ENCODE measurements around the gene FA2H. TPM values are rescaled to one million over a fixed set of nuclear protein-coding genes. Genes with fewer than 3 reads are reported as not detected.
A peak's percentile ranks its signal among the peaks of the same experiment; 100 is the strongest.

Gene FA2H
- total and polyA plus RNA-seq, 2 of the 13 experiments (the other 11 are each of a cell fraction or from before 2014, with no cell fraction given) = 0.20 TPM; not detected in 1

DNA sequence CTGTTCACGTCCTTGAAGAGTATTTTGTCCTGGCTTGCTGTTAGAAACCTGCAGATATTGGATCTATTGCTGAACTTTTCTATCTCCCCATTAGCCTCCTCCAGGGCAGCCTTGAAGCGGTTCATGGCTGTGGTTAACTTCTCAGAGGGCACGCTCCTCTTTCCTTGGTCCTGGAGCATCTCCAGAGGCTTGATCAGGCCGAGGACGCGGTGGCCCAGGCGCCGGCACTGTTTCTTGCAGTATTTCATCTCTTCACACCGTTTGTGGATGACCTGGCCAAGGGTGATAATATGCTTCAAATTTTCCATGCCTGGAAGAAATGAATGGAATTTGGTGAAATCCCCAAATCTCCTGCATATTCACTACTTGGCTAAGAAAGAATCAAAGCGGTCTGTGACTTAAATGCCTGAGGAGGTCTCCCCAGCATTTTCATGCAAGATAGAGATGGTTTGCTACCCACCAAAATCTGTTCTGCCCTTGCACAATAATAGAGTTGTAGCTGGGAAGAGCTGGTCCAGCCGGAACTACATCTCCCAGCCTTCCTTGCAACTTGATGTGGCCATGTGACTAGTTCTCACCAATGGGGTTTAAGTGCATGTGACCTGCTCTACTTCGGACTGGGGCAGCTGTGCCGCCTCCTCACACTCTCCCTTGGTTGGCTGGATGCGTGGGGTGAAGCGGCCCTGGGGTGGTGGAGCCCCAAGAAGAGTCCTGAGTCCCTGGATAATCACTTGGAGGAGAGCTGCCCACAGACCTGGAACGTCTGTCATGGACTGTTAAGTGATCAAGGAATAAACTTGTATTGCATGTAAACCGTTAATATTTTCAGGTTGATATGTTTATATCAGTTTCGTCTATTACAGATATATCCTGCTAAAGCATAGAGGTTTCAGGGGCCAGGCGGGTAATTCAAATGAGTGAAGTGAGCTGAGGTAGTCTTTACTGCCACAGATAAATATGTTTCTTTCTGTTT is 78.9 kb downstream of the FA2H start (continued):
- TF ChIP-seq, protein P1, sequence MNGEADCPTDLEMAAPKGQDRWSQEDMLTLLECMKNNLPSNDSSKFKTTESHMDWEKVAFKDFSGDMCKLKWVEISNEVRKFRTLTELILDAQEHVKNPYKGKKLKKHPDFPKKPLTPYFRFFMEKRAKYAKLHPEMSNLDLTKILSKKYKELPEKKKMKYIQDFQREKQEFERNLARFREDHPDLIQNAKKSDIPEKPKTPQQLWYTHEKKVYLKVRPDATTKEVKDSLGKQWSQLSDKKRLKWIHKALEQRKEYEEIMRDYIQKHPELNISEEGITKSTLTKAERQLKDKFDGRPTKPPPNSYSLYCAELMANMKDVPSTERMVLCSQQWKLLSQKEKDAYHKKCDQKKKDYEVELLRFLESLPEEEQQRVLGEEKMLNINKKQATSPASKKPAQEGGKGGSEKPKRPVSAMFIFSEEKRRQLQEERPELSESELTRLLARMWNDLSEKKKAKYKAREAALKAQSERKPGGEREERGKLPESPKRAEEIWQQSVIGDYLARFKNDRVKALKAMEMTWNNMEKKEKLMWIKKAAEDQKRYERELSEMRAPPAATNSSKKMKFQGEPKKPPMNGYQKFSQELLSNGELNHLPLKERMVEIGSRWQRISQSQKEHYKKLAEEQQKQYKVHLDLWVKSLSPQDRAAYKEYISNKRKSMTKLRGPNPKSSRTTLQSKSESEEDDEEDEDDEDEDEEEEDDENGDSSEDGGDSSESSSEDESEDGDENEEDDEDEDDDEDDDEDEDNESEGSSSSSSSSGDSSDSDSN (CRISPR knock-in tag; IDR thresholded peaks at IDR 0.05) = peak; percentile 33; the same call in 1 of the 2 replicates
- TF ChIP-seq PHB2 (IDR thresholded peaks at IDR 0.05; ENCODE audit: partially characterized antibody) (no peak), ZNF720 (CRISPR knock-in tag; IDR thresholded peaks at IDR 0.05) (no peak), FIP1L1 (IDR thresholded peaks at IDR 0.05; ENCODE audit: borderline replicate concordance, insufficient read depth, low read depth, low read length) (no peak), ZKSCAN8 (CRISPR knock-in tag; IDR thresholded peaks at IDR 0.05; ENCODE audit: borderline replicate concordance) (no peak; the same call in 1 of the 2 replicates), KDM5A (IDR thresholded peaks at IDR 0.05; ENCODE audit: borderline replicate concordance, low read length) (no peak), ZNF234 (CRISPR knock-in tag; conservative IDR thresholded peaks at IDR 0.05) (no peak), ZNF263 (CRISPR knock-in tag; IDR thresholded peaks at IDR 0.05) (no peak), ZNF678 (CRISPR knock-in tag; IDR thresholded peaks at IDR 0.05) (no peak), LCORL (IDR thresholded peaks at IDR 0.05) (no peak), LCORL (CRISPR knock-in tag; IDR thresholded peaks at IDR 0.05) (0 out of 2 replicates have a peak, but pooled peaks have one; percentile 69), IRF2 (CRISPR knock-in tag; IDR thresholded peaks at IDR 0.05) (peak; percentile 96), TCF7 (IDR thresholded peaks at IDR 0.05; ENCODE audit: low read depth) (no peak), ZNF792 (CRISPR knock-in tag; IDR thresholded peaks at IDR 0.05) (no peak), ZNF317 (CRISPR knock-in tag; IDR thresholded peaks at IDR 0.05) (no peak), SIX4 (CRISPR knock-in tag; IDR thresholded peaks at IDR 0.05) (peak; percentile 42; the same call in 1 of the 2 replicates), ZNF644 (CRISPR knock-in tag; IDR thresholded peaks at IDR 0.05; ENCODE audit: low read depth) (no peak), HNF4G (IDR thresholded peaks at IDR 0.05; ENCODE audit: borderline replicate concordance, low read depth, low read length) (0 out of 2 replicates have a peak, but pooled peaks have one; percentile 2), HNF4G (CRISPR knock-in tag; IDR thresholded peaks at IDR 0.05; ENCODE audit: borderline replicate concordance, low read depth) (no peak)
- TF ChIP-seq, protein P2, sequence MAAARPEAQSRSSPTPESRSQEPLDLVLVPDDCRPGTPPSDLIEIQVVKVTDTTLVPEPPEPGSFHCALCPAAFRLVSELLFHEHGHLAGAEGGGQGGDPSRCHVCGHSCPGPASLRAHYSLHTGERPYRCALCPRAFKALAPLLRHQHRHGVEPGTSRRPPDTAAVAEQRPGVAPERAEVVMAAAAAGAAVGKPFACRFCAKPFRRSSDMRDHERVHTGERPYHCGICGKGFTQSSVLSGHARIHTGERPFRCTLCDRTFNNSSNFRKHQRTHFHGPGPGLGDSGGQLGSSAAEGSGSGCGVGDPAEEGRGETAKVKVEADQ (CRISPR knock-in tag; IDR thresholded peaks at IDR 0.05; ENCODE audit: borderline replicate concordance) = peak; percentile 79; the same call in 1 of the 2 replicates
- TF ChIP-seq, protein P3, sequence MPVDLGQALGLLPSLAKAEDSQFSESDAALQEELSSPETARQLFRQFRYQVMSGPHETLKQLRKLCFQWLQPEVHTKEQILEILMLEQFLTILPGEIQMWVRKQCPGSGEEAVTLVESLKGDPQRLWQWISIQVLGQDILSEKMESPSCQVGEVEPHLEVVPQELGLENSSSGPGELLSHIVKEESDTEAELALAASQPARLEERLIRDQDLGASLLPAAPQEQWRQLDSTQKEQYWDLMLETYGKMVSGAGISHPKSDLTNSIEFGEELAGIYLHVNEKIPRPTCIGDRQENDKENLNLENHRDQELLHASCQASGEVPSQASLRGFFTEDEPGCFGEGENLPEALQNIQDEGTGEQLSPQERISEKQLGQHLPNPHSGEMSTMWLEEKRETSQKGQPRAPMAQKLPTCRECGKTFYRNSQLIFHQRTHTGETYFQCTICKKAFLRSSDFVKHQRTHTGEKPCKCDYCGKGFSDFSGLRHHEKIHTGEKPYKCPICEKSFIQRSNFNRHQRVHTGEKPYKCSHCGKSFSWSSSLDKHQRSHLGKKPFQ (CRISPR knock-in tag; IDR thresholded peaks at IDR 0.05; ENCODE audit: insufficient replicate concordance) = peak; percentile 48
- TF ChIP-seq, protein P4, sequence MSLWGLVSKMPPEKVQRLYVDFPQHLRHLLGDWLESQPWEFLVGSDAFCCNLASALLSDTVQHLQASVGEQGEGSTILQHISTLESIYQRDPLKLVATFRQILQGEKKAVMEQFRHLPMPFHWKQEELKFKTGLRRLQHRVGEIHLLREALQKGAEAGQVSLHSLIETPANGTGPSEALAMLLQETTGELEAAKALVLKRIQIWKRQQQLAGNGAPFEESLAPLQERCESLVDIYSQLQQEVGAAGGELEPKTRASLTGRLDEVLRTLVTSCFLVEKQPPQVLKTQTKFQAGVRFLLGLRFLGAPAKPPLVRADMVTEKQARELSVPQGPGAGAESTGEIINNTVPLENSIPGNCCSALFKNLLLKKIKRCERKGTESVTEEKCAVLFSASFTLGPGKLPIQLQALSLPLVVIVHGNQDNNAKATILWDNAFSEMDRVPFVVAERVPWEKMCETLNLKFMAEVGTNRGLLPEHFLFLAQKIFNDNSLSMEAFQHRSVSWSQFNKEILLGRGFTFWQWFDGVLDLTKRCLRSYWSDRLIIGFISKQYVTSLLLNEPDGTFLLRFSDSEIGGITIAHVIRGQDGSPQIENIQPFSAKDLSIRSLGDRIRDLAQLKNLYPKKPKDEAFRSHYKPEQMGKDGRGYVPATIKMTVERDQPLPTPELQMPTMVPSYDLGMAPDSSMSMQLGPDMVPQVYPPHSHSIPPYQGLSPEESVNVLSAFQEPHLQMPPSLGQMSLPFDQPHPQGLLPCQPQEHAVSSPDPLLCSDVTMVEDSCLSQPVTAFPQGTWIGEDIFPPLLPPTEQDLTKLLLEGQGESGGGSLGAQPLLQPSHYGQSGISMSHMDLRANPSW (CRISPR knock-in tag; IDR thresholded peaks at IDR 0.05; ENCODE audit: borderline replicate concordance) = no peak
